Measurements from ENCODE around the gene CUEDC2. TPM values are rescaled to one million over a fixed set of nuclear protein-coding genes. Genes with fewer than 3 reads are reported as not detected.

CUEDC2 gene
- total and polyA plus RNA-seq, 10 of the 15 experiments (the other 5 are each of a cell fraction or from before 2014, with no cell fraction given): 20.4 to 121 (median 75.0) TPM

GRCh38 chr10:102473445-102474331, 41.3 kb upstream of the CUEDC2 start:
- no peak overlapping the region for H3K4me2 ChIP-seq (ENCODE audit: control insufficient read depth, insufficient read depth)
- H3K27me3 ChIP-seq (replicated peaks in 1 of 2; ENCODE audit: control insufficient read depth in 2 of 2, insufficient read depth in 2 of 2, low read length in 1 of 2): no peaks in the 10 kb centered on the region
- H3K4me3 ChIP-seq: no peak overlapping the region
- WGBS (ENCODE audit: insufficient coverage, insufficient replicate concordance, low lambda C conversion rate, missing lambda C conversion rate): 87% methylated on average over 27 of the region's 27 CpGs
- DNase-seq (ENCODE audit: low read depth, low spot score): no peak
- TF ChIP-seq EGR1 (IDR thresholded peaks at IDR 0.05; ENCODE audit: borderline replicate concordance in 1 of 2, low read depth in 2 of 2, low read length in 2 of 2): no peak
- no peak for TF ChIP-seq SUPT20H (IDR thresholded peaks at IDR 0.05; ENCODE audit: borderline replicate concordance, control insufficient read depth, low read depth, low read length)
- TF ChIP-seq USF1 (IDR thresholded peaks at IDR 0.05; ENCODE audit: borderline replicate concordance, extremely low read length, insufficient read depth, low read depth, low read length): no peak
- no peak for TF ChIP-seq CUX1 (IDR thresholded peaks at IDR 0.05; ENCODE audit: insufficient replicate concordance, low read depth, low read length)
- TF ChIP-seq YY1 (IDR thresholded peaks at IDR 0.05; ENCODE audit: low read depth, low read length): no peak
- no peak for TF ChIP-seq CBFB (IDR thresholded peaks at IDR 0.05; ENCODE audit: low read depth)
- TF ChIP-seq NRF1 (conservative IDR thresholded peaks at IDR 0.05; ENCODE audit: low read depth, low read length): no peak
- TF ChIP-seq ZBED1 (IDR thresholded peaks at IDR 0.05; ENCODE audit: borderline replicate concordance): no peak
- FAIRE-seq: no peak
- H3K36me3 ChIP-seq (ENCODE audit: control insufficient read depth in 2 of 2, insufficient read depth in 2 of 2, low read length in 1 of 2): peaks cover 0 to 9% of the 10 kb centered on the region in 2 experiments
- in situ Hi-C loops (cut with MboI): no loop called here
- no peak overlapping the region for H3K9ac ChIP-seq (ENCODE audit: control insufficient read depth, insufficient read depth, low read length)
- ChIA-PET CTCF (interaction anchor here (0.6 to 1.1 kb wide), 6 partner anchors 30 to 244 kb away, joined by 3 to 4 read pairs (median 3); partner anchors contain the start of gene SUFU), POLR2A (interaction anchor here (0.6 to 1.3 kb wide), 3 partner anchors 14 to 170 kb away, joined by 3 read pairs; partner anchors contain the start of gene C10orf95), RAD21 (ENCODE audit: unreplicated experiment) (interaction anchor here (0.6 to 1.1 kb wide), 2 partner anchors 66 to 127 kb away, joined by 3 to 4 read pairs; no protein-coding TSS in a partner anchor), SMC1A (ENCODE audit: uncharacterized antibody, unreplicated experiment) (interaction anchor here (0.7 to 1.2 kb wide), 2 partner anchors 10 to 16 kb away, joined by 3 to 4 read pairs; no protein-coding TSS in a partner anchor)
- no peaks in the 10 kb centered on the region for H3K79me2 ChIP-seq (ENCODE audit: control insufficient read depth, insufficient read depth, low read length)
- no peaks in the 10 kb centered on the region for H3K9me3 ChIP-seq (replicated peaks; ENCODE audit: control insufficient read depth, insufficient read depth, low read length)
- ATAC-seq: no peak
- H3K27ac ChIP-seq (ENCODE audit: control insufficient read depth, insufficient read depth): no peak overlapping the region
- no TSS peak for BruUV-seq (replicated peaks)
- no peaks in the 10 kb centered on the region for H4K20me1 ChIP-seq (ENCODE audit: control insufficient read depth, insufficient read depth)
- no peak overlapping the region for H2AFZ ChIP-seq (ENCODE audit: control insufficient read depth, low read depth, low read length)
- intact Hi-C loops (cut with micrococcal nuclease; ENCODE audit: unreplicated experiment): no loop called here
- no peaks in the 10 kb centered on the region for H3K4me1 ChIP-seq (ENCODE audit: control insufficient read depth, insufficient read depth, low read length)
